ENCODE results near the gene PCDH10.
"Not testable (repeated sequence)": the region's sequence is repeated elsewhere in the genome, so short reads cannot be mapped to it uniquely, and the experiment has no call there.

PCDH10 gene

DNA sequence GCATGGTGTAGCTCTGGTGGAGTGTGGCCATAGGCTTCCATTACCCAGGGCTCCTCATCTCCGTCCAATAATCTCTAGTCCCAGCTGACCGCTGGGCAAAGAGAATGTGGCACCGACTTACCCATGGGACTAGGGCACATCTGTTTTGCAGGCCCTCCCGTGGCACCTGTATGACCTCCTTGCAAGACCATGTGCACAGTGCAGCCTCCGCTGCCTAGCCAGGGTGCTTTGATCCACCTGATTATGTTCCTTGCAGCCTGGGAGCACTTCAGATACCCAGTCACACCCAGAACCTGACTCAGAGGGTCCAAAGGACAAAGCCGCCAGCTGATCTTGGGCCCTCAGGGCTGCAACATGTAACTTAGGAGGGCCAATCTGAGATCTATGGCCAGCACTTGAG is 84.8 kb downstream of the PCDH10 start:
- no peak for DNase-seq

DNA sequence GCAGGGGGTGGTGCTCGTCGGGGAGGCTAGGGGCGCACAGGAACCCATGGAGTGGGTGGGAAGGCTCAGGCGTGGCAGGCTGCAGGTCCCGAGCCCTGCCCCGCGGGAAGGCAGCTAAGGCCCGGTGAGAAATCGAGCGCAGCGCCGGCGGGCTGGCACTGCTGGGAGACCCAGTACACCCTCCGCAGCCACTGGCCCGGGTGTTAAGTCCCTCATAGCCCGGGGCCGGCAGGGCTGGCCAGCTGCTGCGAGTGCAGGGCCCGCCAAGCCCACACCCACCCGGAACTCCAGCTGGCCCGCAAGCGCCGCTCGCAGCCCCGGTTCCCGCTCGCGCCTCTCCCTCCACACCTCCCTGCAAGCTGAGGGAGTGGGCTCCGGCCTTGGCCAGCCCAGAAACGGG is 91.4 kb downstream of the PCDH10 start:
- DNase-seq: not testable (repeated sequence)

Measured in anterior cingulate cortex (tissue), 58 donors.